GM23338 (cell line): ENCODE measurements around the gene ZNF514. TPM values are rescaled to one million over a fixed set of nuclear protein-coding genes. Genes with fewer than 3 reads are reported as not detected.

Source experiments
- ATAC-seq: fragments of 200-7000 bp; cut with Tn5 transposase; 3 replicates; pipeline ENCODE4 v1.9.1; 2020
- DNase-seq: peaks from one replicate; pipeline ENCODE4 v3.0.0-alpha.2; 2015; ENCODE audit warnings: low spot score
- H2AFZ ChIP-seq: fragments of 200-600 bp; sonication (generic); 2 replicates; pipeline ENCODE4 v1.8.0; 2016; ENCODE audit warnings: antibody characterized with exemption, mild to moderate bottlenecking, moderate library complexity
- H3F3A ChIP-seq: fragments of 200-600 bp; sonication (generic); replicated peaks from 2 replicates; pipeline ENCODE4 v1.8.0; 2017; ENCODE audit warnings: antibody characterized with exemption, mixed run types, low read depth
- H3K27ac ChIP-seq: fragments of 200-600 bp; sonication (generic); 2 replicates; pipeline ENCODE4 v1.6.1; 2016; ENCODE audit warnings: low read depth
- H3K27me3 ChIP-seq: fragments of 200-600 bp; sonication (generic); 2 replicates; pipeline ENCODE4 v1.8.0; 2016; ENCODE audit warnings: mild to moderate bottlenecking, mixed run types, moderate library complexity; ENCODE audit not compliant: insufficient read depth
- H3K36me3 ChIP-seq: fragments of 200-600 bp; sonication (generic); 2 replicates; pipeline ENCODE4 v1.8.0; 2016; ENCODE audit warnings: mild to moderate bottlenecking; ENCODE audit not compliant: insufficient read depth
- H3K4me1 ChIP-seq: fragments of 200-600 bp; sonication (generic); 2 replicates; pipeline ENCODE4 v1.8.0; 2016; ENCODE audit warnings: mild to moderate bottlenecking, moderate library complexity; ENCODE audit not compliant: insufficient read depth
- H3K4me2 ChIP-seq: fragments of 200-600 bp; sonication (generic); 2 replicates; pipeline ENCODE4 v1.7.1; 2017; ENCODE audit warnings: mixed run types
- H3K4me3 ChIP-seq: fragments of 200-600 bp; sonication (generic); 2 replicates; pipeline ENCODE4 v1.6.1; 2016; ENCODE audit warnings: mixed run types
- H3K79me2 ChIP-seq: fragments of 200-600 bp; sonication (generic); replicated peaks from 2 replicates; pipeline ENCODE4 v1.8.0; 2017; ENCODE audit warnings: mild to moderate bottlenecking; ENCODE audit not compliant: insufficient read depth
- H3K9me2 ChIP-seq: fragments of 200-600 bp; sonication (generic); 2 replicates; pipeline ENCODE4 v1.8.0; 2017; ENCODE audit not compliant: insufficient read depth
- H4K20me1 ChIP-seq: fragments of 200-600 bp; sonication (generic); replicated peaks from 2 replicates; pipeline ENCODE4 v1.8.0; 2017; ENCODE audit warnings: mild to moderate bottlenecking; ENCODE audit not compliant: insufficient read depth
- H3K27ac Mint-ChIP-seq: 2 replicates; pipeline ENCODE4 v1.8.0; 2020; ENCODE audit warnings: inconsistent platforms, mild to moderate bottlenecking, moderate library complexity, mixed read lengths
- H3K27me3 Mint-ChIP-seq: 3 replicates; pipeline ENCODE4 v1.8.0; 2022; ENCODE audit warnings: low read depth, mild to moderate bottlenecking, moderate library complexity, mixed read lengths, inconsistent platforms; ENCODE audit not compliant: insufficient read depth, poor library complexity
- H3K36me3 Mint-ChIP-seq: 3 replicates; pipeline ENCODE4 v1.8.0; 2021; ENCODE audit warnings: low read depth, mild to moderate bottlenecking, inconsistent platforms, moderate library complexity, mixed read lengths
- H3K4me1 Mint-ChIP-seq: 3 replicates; pipeline ENCODE4 v1.8.0; 2020; ENCODE audit warnings: mild to moderate bottlenecking, inconsistent platforms, mixed read lengths
- H3K4me3 Mint-ChIP-seq: 3 replicates; pipeline ENCODE4 v1.8.0; 2021; ENCODE audit warnings: moderate library complexity, mild to moderate bottlenecking, inconsistent platforms, mixed read lengths
- H3K9me3 Mint-ChIP-seq: 3 replicates; pipeline ENCODE4 v1.8.0; 2020; ENCODE audit warnings: moderate library complexity, mild to moderate bottlenecking, inconsistent platforms, mixed read lengths
- CREB1 ChIP-seq: fragments of 250-450 bp; sonication (Bioruptor Pico); IDR thresholded peaks from 2 replicates; pipeline ENCODE4 v1.5.0; 2020; ENCODE audit warnings: low read depth, mild to moderate bottlenecking, moderate library complexity
- CTCF ChIP-seq, 2 experiments: fragments of 200-600 bp in 1 of 2; sonication (generic) in 1 of 2; conservative IDR thresholded peaks; 2 replicates each; pipeline versions ENCODE4 v1.5.1 to v1.6.1; 2016 to 2017; ENCODE audit warnings: antibody characterized with exemption in 2 of 2, low read depth in 2 of 2, mild to moderate bottlenecking in 2 of 2, moderate library complexity in 1 of 2
- ETS1 ChIP-seq: IDR thresholded peaks from 2 replicates; pipeline ENCODE4 v1.6.1; 2016; ENCODE audit warnings: antibody characterized with exemption
- EZH2 ChIP-seq: fragments of 200-600 bp; sonication (generic); IDR thresholded peaks from one replicate; pipeline ENCODE4 v1.8.0; 2017; ENCODE audit warnings: antibody characterized with exemption, mild to moderate bottlenecking, low read depth; ENCODE audit not compliant: unreplicated experiment
- EZH2phosphoT487 ChIP-seq: fragments of 200-600 bp; sonication (generic); IDR thresholded peaks from one replicate; pipeline ENCODE4 v1.8.1; 2018; ENCODE audit warnings: antibody characterized with exemption; ENCODE audit not compliant: unreplicated experiment
- JUNB ChIP-seq: IDR thresholded peaks from one replicate; pipeline ENCODE4 v1.6.1; 2016; ENCODE audit warnings: antibody characterized with exemption; ENCODE audit not compliant: unreplicated experiment
- NANOG ChIP-seq: IDR thresholded peaks from 2 replicates; pipeline ENCODE4 v1.6.1; 2016; ENCODE audit warnings: antibody characterized with exemption, borderline replicate concordance
- POLR2AphosphoS5 ChIP-seq: IDR thresholded peaks from 2 replicates; pipeline ENCODE4 v1.6.1; 2016; ENCODE audit warnings: antibody characterized with exemption, low read depth
- REST ChIP-seq: IDR thresholded peaks from one replicate; pipeline ENCODE4 v1.6.1; 2018; ENCODE audit warnings: antibody characterized with exemption; ENCODE audit not compliant: unreplicated experiment
- STAT1 ChIP-seq: IDR thresholded peaks from one replicate; pipeline ENCODE4 v1.6.1; 2016; ENCODE audit warnings: antibody characterized with exemption; ENCODE audit not compliant: unreplicated experiment
- ZNF114 ChIP-seq: fragments of 250-450 bp; sonication (Bioruptor Pico); IDR thresholded peaks from 2 replicates; pipeline ENCODE4 v1.5.0; 2020; ENCODE audit warnings: mild to moderate bottlenecking, moderate library complexity
- ZNF331 ChIP-seq: fragments of 250-450 bp; sonication (Bioruptor Pico); IDR thresholded peaks from 2 replicates; pipeline ENCODE4 v1.5.0; 2020; ENCODE audit warnings: low read depth, mild to moderate bottlenecking, moderate library complexity
- ZNF462 ChIP-seq: fragments of 250-450 bp; sonication (Bioruptor Pico); IDR thresholded peaks from 2 replicates; pipeline ENCODE4 v1.5.0; 2020; ENCODE audit warnings: mild to moderate bottlenecking, moderate library complexity
- polyA plus RNA-seq: library from polyadenylated mRNA; unstranded; fragments of >200 nt; fragmentation: Nextera tagmentation; extraction: Ambion mirVana; gene quantifications from 2 replicates; pipeline ENCODE4 v1.2.1, GENCODE V29; 2016
- total RNA-seq: library from RNA; depleted of rRNA; stranded (reverse); fragments of >200 nt; shearing (Covaris generic); gene quantifications from 2 replicates; pipeline ENCODE4 v1.2.3, GENCODE V29; 2014

The ZNF514 gene
- total and polyA plus RNA-seq, 2 experiments from 2014 or later, result 7.2 to 9.3 TPM

- Mint-ChIP-seq H3K36me3 (peaks cover 11% of the 10 kb centered on the region), H3K27ac (no peak overlapping the region), H3K4me1 (peaks cover 21% of the 10 kb centered on the region), H3K27me3 (peaks cover 17% of the 10 kb centered on the region), H3K4me3 (no peak overlapping the region), H3K9me3 (peaks cover 7% of the 10 kb centered on the region)
- H2AFZ ChIP-seq, result no peak overlapping the region
- H4K20me1 ChIP-seq, result peaks cover 9% of the 10 kb centered on the region
- H3F3A ChIP-seq, result peaks cover 5% of the 10 kb centered on the region; the same call in 1 of the 2 replicates
- peaks cover 26% of the 10 kb centered on the region for H3K27me3 ChIP-seq
- TF ChIP-seq JUNB (no peak), EZH2phosphoT487 (no peak), ZNF331 (no peak), POLR2AphosphoS5 (no peak), EZH2 (no peak), REST (no peak), NANOG (no peak), ETS1 (no peak), STAT1 (no peak), CTCF (conservative IDR thresholded peaks at IDR 0.05; ENCODE audit: low read depth in 2 of 2) (no peak), ZNF462 (CRISPR knock-in tag) (no peak), CREB1 (CRISPR knock-in tag) (no peak), ZNF114 (CRISPR knock-in tag) (no peak)
- H3K4me1 ChIP-seq, result peaks cover 14% of the 10 kb centered on the region
- DNase-seq (no peak), ATAC-seq (no peak)
- H3K4me2 ChIP-seq, result no peak overlapping the region
- no peak overlapping the region for H3K27ac ChIP-seq
- H3K4me3 ChIP-seq, result no peak overlapping the region
- H3K79me2 ChIP-seq, result peaks cover 7% of the 10 kb centered on the region; the same call in 1 of the 2 replicates
- no peaks in the 10 kb centered on the region for H3K9me2 ChIP-seq
- no peaks in the 10 kb centered on the region for H3K36me3 ChIP-seq
These were observed 44.3 kb upstream of the ZNF514 start for GRCh38 chr2:95203911-95204310.
